ENCODE results near the gene ETFA.

ETFA gene

GRCh38 chr15:76176059-76176458 is 135.2 kb downstream of the ETFA start:
- TF ChIP-seq CSDC2 (CRISPR knock-in tag; IDR thresholded peaks at IDR 0.05) (no peak), ZC3H10 (CRISPR knock-in tag; IDR thresholded peaks at IDR 0.05) (no peak), ZNF70 (CRISPR knock-in tag; IDR thresholded peaks at IDR 0.05) (no peak), TSHZ2 (CRISPR knock-in tag; IDR thresholded peaks at IDR 0.05) (no peak), OSR1 (CRISPR knock-in tag; IDR thresholded peaks at IDR 0.05) (no peak), ZFP3 (CRISPR knock-in tag; IDR thresholded peaks at IDR 0.05) (no peak), PPARA (CRISPR knock-in tag; IDR thresholded peaks at IDR 0.05; ENCODE audit: borderline replicate concordance) (no peak), GLIS3 (CRISPR knock-in tag; IDR thresholded peaks at IDR 0.05) (no peak), ESRRG (CRISPR knock-in tag; IDR thresholded peaks at IDR 0.05) (no peak), PATZ1 (CRISPR knock-in tag; IDR thresholded peaks at IDR 0.05; ENCODE audit: borderline replicate concordance) (no peak), TOX (CRISPR knock-in tag; IDR thresholded peaks at IDR 0.05; ENCODE audit: borderline replicate concordance) (no peak), ZFP30 (CRISPR knock-in tag; IDR thresholded peaks at IDR 0.05) (no peak), CREB5 (CRISPR knock-in tag; IDR thresholded peaks at IDR 0.05; ENCODE audit: low read depth) (no peak), BACH2 (CRISPR knock-in tag; IDR thresholded peaks at IDR 0.05; ENCODE audit: borderline replicate concordance) (no peak), POU6F1 (CRISPR knock-in tag; IDR thresholded peaks at IDR 0.05; ENCODE audit: borderline replicate concordance, low read depth) (no peak), TCF4 (CRISPR knock-in tag; IDR thresholded peaks at IDR 0.05; ENCODE audit: borderline replicate concordance) (no peak), ISL1 (CRISPR knock-in tag; IDR thresholded peaks at IDR 0.05) (no peak), CSRNP3 (CRISPR knock-in tag; IDR thresholded peaks at IDR 0.05) (no peak), ARNTL (CRISPR knock-in tag; IDR thresholded peaks at IDR 0.05; ENCODE audit: borderline replicate concordance, low read depth) (no peak), ZNF565 (CRISPR knock-in tag; conservative IDR thresholded peaks at IDR 0.05; ENCODE audit: low read depth) (no peak)
- ATAC-seq = no peak

GRCh38 chr15:76175442-76175841 is 135.8 kb downstream of the ETFA start:
- no peak for ATAC-seq
- no peak for TF ChIP-seq CREB5 (CRISPR knock-in tag; IDR thresholded peaks at IDR 0.05; ENCODE audit: low read depth)
- no peak for TF ChIP-seq PATZ1 (CRISPR knock-in tag; IDR thresholded peaks at IDR 0.05; ENCODE audit: borderline replicate concordance)
- no peak for TF ChIP-seq TSHZ2 (CRISPR knock-in tag; IDR thresholded peaks at IDR 0.05)
- no peak for TF ChIP-seq TCF4 (CRISPR knock-in tag; IDR thresholded peaks at IDR 0.05; ENCODE audit: borderline replicate concordance)
- TF ChIP-seq ZFP30 (CRISPR knock-in tag; IDR thresholded peaks at IDR 0.05) = no peak
- no peak for TF ChIP-seq GLIS3 (CRISPR knock-in tag; IDR thresholded peaks at IDR 0.05)
- no peak for TF ChIP-seq RARB (CRISPR knock-in tag; IDR thresholded peaks at IDR 0.05)
